K562 (cell line): ENCODE measurements around the gene PLGRKT. TPM values are rescaled to one million over a fixed set of nuclear protein-coding genes. Genes with fewer than 3 reads are reported as not detected.
A peak's percentile ranks its signal among the peaks of the same experiment; 100 is the strongest.

ENCODE experiments used
- ADNP ChIP-seq: fragments of 200-800 bp; sonication (Bioruptor generic); IDR thresholded peaks from 2 replicates; pipeline ENCODE4 v1.6.1; 2016; ENCODE audit warnings: missing genetic modification characterization, missing compliant biosample characterization
- ARID2 ChIP-seq: fragments of 450-650 bp; IDR thresholded peaks from 2 replicates; pipeline ENCODE4 v1.6.1; 2017; ENCODE audit warnings: antibody characterized with exemption, mild to moderate bottlenecking
- ATF7 ChIP-seq: fragments of 450-650 bp; IDR thresholded peaks from 2 replicates; pipeline ENCODE4 v1.7.1; 2014; ENCODE audit warnings: mild to moderate bottlenecking, moderate library complexity
- BRD4 ChIP-seq: fragments of 200-600 bp; sonication (generic); IDR thresholded peaks from 2 replicates; pipeline ENCODE4 v1.6.1; 2017; ENCODE audit warnings: inconsistent platforms
- DIDO1 ChIP-seq: fragments of 450-650 bp; IDR thresholded peaks from 2 replicates; pipeline ENCODE4 v1.6.1; 2016; ENCODE audit warnings: low read depth, missing biosample characterization, missing genetic modification characterization
- FOXM1 ChIP-seq, 2 experiments: fragments of 450-650 bp in 1 of 2; sonication (generic) in 1 of 2; formaldehyde crosslinking in 1 of 2; IDR thresholded peaks; 2 replicates each; pipeline versions ENCODE4 v1.6.1 to v1.9.0; 2017 to 2022; ENCODE audit warnings: low read depth in 2 of 2, mild to moderate bottlenecking in 2 of 2, missing genetic modification reagents in 1 of 2, moderate library complexity in 1 of 2
- L3MBTL2 ChIP-seq: fragments of 450-650 bp; IDR thresholded peaks from 2 replicates; pipeline ENCODE4 v1.6.1; 2016; ENCODE audit warnings: mild to moderate bottlenecking, moderate library complexity
- MAFG ChIP-seq: fragments of 450-650 bp; conservative IDR thresholded peaks from 2 replicates; pipeline ENCODE4 v1.6.1; 2016; ENCODE audit warnings: missing genetic modification characterization, missing compliant biosample characterization
- NCOA2 ChIP-seq, 2 experiments: fragments of 450-650 bp; IDR thresholded peaks; 2 replicates each; pipeline ENCODE4 v1.6.1; 2018; ENCODE audit warnings: mild to moderate bottlenecking in 2 of 2, moderate library complexity in 1 of 2; ENCODE audit not compliant: partially characterized antibody in 2 of 2
- NCOA6 ChIP-seq: fragments of 450-650 bp; IDR thresholded peaks from 2 replicates; pipeline ENCODE4 v1.6.1; 2017; ENCODE audit warnings: mild to moderate bottlenecking
- NR2C2 ChIP-seq, 2 experiments: fragments of 200-800 bp in 1 of 2; sonication (Bioruptor generic) in 1 of 2; sonication (generic) in 1 of 2; formaldehyde crosslinking in 1 of 2; IDR thresholded peaks; 2 replicates each; pipeline versions ENCODE4 v1.6.1 to v1.8.0; 2016 to 2022; ENCODE audit warnings: mild to moderate bottlenecking in 1 of 2, missing compliant biosample characterization in 1 of 2, missing genetic modification characterization in 1 of 2, missing genetic modification reagents in 1 of 2
- PHF20 ChIP-seq: fragments of 450-650 bp; IDR thresholded peaks from 2 replicates; pipeline ENCODE4 v1.6.1; 2018; ENCODE audit not compliant: partially characterized antibody
- RAD51 ChIP-seq: fragments of 450-650 bp; IDR thresholded peaks from 2 replicates; pipeline ENCODE4 v1.7.1; 2016; ENCODE audit warnings: low read depth, mild to moderate bottlenecking, borderline replicate concordance
- SNRNP70 ChIP-seq: fragments of 200-400 bp; formaldehyde crosslinking; optimal IDR thresholded peaks from 2 replicates; pipeline ENCODE3; 2017; ENCODE audit warnings: low read depth, low read length
- TEAD1 ChIP-seq, 2 experiments: fragments of 450-650 bp in 1 of 2; sonication (generic) in 1 of 2; formaldehyde crosslinking; IDR thresholded peaks; 2 replicates each; pipeline versions ENCODE4 v1.4.0 to v1.8.0; 2020 to 2022; ENCODE audit warnings: mild to moderate bottlenecking in 2 of 2, missing genetic modification reagents in 1 of 2
- ZFX ChIP-seq: sonication (generic); formaldehyde crosslinking; IDR thresholded peaks from 2 replicates; pipeline ENCODE4 v1.8.0; 2022; ENCODE audit warnings: mild to moderate bottlenecking, missing genetic modification reagents, moderate library complexity
- polyA plus RNA-seq, 8 experiments: library from polyadenylated mRNA; depleted of rRNA in 4 of 8; stranded (reverse) in 5 of 8; unstranded in 3 of 8; fragments of >200 nt; fragmentation: Nextera tagmentation in 2 of 8; fragmentation: Illumina TruSeq in 1 of 8; extraction: Ambion mirVana in 2 of 8; extraction: Trizol in 1 of 8; gene quantifications; 2 replicates each; pipeline versions ENCODE4 v1.2.1 to v1.2.3, GENCODE V29; 2011 to 2014; ENCODE audit warnings: inconsistent platforms in 1 of 8, missing spikeins in 1 of 8
- total RNA-seq, 7 experiments: library from RNA; depleted of rRNA in 6 of 7; stranded (reverse); fragments of >200 nt in 6 of 7; fragmentation: Illumina TruSeq in 2 of 7; extraction: Trizol in 2 of 7; gene quantifications; 2 replicates each; pipeline versions ENCODE4 v1.2.1 to v1.2.3, GENCODE V29; 2011 to 2021; ENCODE audit warnings: low replicate concordance in 1 of 7
- TF ChIP-seq, protein P1 (sequence below): fragments of 250-450 bp; sonication (Bioruptor Pico); IDR thresholded peaks from 2 replicates; pipeline ENCODE4 v1.4.0; 2020
- TF ChIP-seq, protein P2 (sequence below): fragments of 450-650 bp; formaldehyde crosslinking; IDR thresholded peaks from 2 replicates; pipeline ENCODE4 v1.4.0; 2020; ENCODE audit warnings: mild to moderate bottlenecking
- TF ChIP-seq, protein P3 (sequence below): fragments of 250-450 bp; sonication (Bioruptor Pico); IDR thresholded peaks from 2 replicates; pipeline ENCODE4 v1.6.1; 2021; ENCODE audit warnings: mild to moderate bottlenecking
- TF ChIP-seq, protein P4 (sequence below): fragments of 450-650 bp; IDR thresholded peaks from 2 replicates; pipeline ENCODE4 v1.6.1; 2016; ENCODE audit warnings: mild to moderate bottlenecking

The PLGRKT gene
- total and polyA plus RNA-seq, 9 of the 15 experiments (the other 6 are each of a cell fraction or from before 2014, with no cell fraction given): 4.7 to 13.8 (median 6.5) TPM

- TF ChIP-seq SNRNP70 (no peak), NR2C2 (CRISPR knock-in tag; IDR thresholded peaks at IDR 0.05) (peak; percentile 83), NR2C2 (tag; IDR thresholded peaks at IDR 0.05) (peak; percentile 91), DIDO1 (tag) (no peak), BRD4 (no peak), FOXM1 (IDR thresholded peaks at IDR 0.05; ENCODE audit: low read depth) (peak; percentile 20; the same call in 1 of the 2 replicates), FOXM1 (CRISPR knock-in tag; IDR thresholded peaks at IDR 0.05; ENCODE audit: low read depth) (no peak), ARID2 (no peak), NCOA6 (no peak), PHF20 (peak; percentile 30), RAD51 (no peak), NCOA2 (IDR thresholded peaks at IDR 0.05; ENCODE audit: partially characterized antibody in 2 of 2) (no peak), MAFG (tag) (no peak), L3MBTL2 (0 out of 2 replicates have a peak, but pooled peaks have one; percentile 23), TEAD1 (CRISPR knock-in tag; IDR thresholded peaks at IDR 0.05) (no peak), ATF7 (peak; percentile 62), ADNP (tag) (no peak), ZFX (CRISPR knock-in tag) (peak; percentile 90)
- TF ChIP-seq, protein P1, sequence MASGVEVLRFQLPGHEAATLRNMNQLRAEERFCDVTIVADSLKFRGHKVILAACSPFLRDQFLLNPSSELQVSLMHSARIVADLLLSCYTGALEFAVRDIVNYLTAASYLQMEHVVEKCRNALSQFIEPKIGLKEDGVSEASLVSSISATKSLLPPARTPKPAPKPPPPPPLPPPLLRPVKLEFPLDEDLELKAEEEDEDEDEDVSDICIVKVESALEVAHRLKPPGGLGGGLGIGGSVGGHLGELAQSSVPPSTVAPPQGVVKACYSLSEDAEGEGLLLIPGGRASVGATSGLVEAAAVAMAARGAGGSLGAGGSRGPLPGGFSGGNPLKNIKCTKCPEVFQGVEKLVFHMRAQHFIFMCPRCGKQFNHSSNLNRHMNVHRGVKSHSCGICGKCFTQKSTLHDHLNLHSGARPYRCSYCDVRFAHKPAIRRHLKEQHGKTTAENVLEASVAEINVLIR (CRISPR knock-in tag): no peak
- TF ChIP-seq, protein P2, sequence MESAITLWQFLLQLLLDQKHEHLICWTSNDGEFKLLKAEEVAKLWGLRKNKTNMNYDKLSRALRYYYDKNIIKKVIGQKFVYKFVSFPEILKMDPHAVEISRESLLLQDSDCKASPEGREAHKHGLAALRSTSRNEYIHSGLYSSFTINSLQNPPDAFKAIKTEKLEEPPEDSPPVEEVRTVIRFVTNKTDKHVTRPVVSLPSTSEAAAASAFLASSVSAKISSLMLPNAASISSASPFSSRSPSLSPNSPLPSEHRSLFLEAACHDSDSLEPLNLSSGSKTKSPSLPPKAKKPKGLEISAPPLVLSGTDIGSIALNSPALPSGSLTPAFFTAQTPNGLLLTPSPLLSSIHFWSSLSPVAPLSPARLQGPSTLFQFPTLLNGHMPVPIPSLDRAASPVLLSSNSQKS (CRISPR knock-in tag): no peak
- TF ChIP-seq, protein P3, sequence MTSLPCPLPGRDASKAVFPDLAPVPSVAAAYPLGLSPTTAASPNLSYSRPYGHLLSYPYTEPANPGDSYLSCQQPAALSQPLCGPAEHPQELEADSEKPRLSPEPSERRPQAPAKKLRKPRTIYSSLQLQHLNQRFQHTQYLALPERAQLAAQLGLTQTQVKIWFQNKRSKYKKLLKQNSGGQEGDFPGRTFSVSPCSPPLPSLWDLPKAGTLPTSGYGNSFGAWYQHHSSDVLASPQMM: no peak
- TF ChIP-seq, protein P4, sequence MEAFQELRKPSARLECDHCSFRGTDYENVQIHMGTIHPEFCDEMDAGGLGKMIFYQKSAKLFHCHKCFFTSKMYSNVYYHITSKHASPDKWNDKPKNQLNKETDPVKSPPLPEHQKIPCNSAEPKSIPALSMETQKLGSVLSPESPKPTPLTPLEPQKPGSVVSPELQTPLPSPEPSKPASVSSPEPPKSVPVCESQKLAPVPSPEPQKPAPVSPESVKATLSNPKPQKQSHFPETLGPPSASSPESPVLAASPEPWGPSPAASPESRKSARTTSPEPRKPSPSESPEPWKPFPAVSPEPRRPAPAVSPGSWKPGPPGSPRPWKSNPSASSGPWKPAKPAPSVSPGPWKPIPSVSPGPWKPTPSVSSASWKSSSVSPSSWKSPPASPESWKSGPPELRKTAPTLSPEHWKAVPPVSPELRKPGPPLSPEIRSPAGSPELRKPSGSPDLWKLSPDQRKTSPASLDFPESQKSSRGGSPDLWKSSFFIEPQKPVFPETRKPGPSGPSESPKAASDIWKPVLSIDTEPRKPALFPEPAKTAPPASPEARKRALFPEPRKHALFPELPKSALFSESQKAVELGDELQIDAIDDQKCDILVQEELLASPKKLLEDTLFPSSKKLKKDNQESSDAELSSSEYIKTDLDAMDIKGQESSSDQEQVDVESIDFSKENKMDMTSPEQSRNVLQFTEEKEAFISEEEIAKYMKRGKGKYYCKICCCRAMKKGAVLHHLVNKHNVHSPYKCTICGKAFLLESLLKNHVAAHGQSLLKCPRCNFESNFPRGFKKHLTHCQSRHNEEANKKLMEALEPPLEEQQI: 0 out of 2 replicates have a peak, but pooled peaks have one; percentile 32
Observed at GRCh38 chr9:5437254-5438216, at the start of gene PLGRKT (continued).
